PFSK-1 (cell line): ENCODE data around the gene ITGB6.

Source experiments
- FOXP2 ChIP-seq: optimal IDR thresholded peaks from 2 replicates; pipeline ENCODE3; 2011; ENCODE audit warnings: borderline replicate concordance, control low read depth, inconsistent platforms; ENCODE audit not compliant: insufficient read depth; ENCODE audit errors: extremely low read length, extremely low read depth
- POLR2AphosphoS5 ChIP-seq: IDR thresholded peaks from 2 replicates; pipeline ENCODE4 v1.6.1; 2012; ENCODE audit warnings: low read depth, mild to moderate bottlenecking, control low read depth, low read length, moderate library complexity
- REST ChIP-seq, 2 experiments: IDR thresholded peaks; 2 replicates each; pipeline versions ENCODE4 v1.6.1 to v1.8.0; 2011 to 2012; ENCODE audit warnings: low read depth in 2 of 2, low read length in 2 of 2, control low read depth in 1 of 2, inconsistent platforms in 1 of 2, mild to moderate bottlenecking in 1 of 2, moderate library complexity in 1 of 2; ENCODE audit not compliant: insufficient read depth in 1 of 2
- SIN3A ChIP-seq: IDR thresholded peaks from 2 replicates; pipeline ENCODE4 v1.6.1; 2012; ENCODE audit warnings: mild to moderate bottlenecking, low read length, moderate library complexity, borderline replicate concordance; ENCODE audit not compliant: insufficient read depth
- TAF1 ChIP-seq: IDR thresholded peaks from 2 replicates; pipeline ENCODE4 v1.6.1; 2012; ENCODE audit warnings: low read length, control low read depth, borderline replicate concordance; ENCODE audit not compliant: insufficient read depth

Gene ITGB6

GRCh38 chr2:160051371-160051800 lies 148.7 kb downstream of the ITGB6 start:
- peak in 1 of 2 experiments; percentile 80; a peak in 2 of 4 replicates for TF ChIP-seq REST (IDR thresholded peaks at IDR 0.05; ENCODE audit: insufficient read depth in 1 of 2, low read depth in 2 of 2, low read length in 2 of 2)
- TF ChIP-seq FOXP2: no peak
- peak; percentile 50; the same call in 1 of the 2 replicates for TF ChIP-seq TAF1

GRCh38 chr2:160050147-160050546 lies 149.9 kb downstream of the ITGB6 start:
- TF ChIP-seq REST (IDR thresholded peaks at IDR 0.05; ENCODE audit: insufficient read depth in 1 of 2, low read depth in 2 of 2, low read length in 2 of 2) (no peak), FOXP2 (no peak), POLR2AphosphoS5 (no peak), SIN3A (no peak), TAF1 (no peak)
